ELR (cell line): Measurements from ENCODE around the gene KCNB1.

Source experiments
- DNase-seq: peaks from one replicate; pipeline ENCODE4 v3.0.0-alpha.2; 2015; ENCODE audit warnings: low read depth

Gene KCNB1

GRCh38 chr20:49388744-49389143 is 93.7 kb downstream of the KCNB1 start:
- no peak for DNase-seq

GRCh38 chr20:49387581-49387939 is 94.9 kb downstream of the KCNB1 start:
- no peak for DNase-seq

- no peak for DNase-seq
Observed at GRCh38 chr20:49386848-49387580, 95.5 kb downstream of the KCNB1 start.

GRCh38 chr20:49385465-49385864 is 97.0 kb downstream of the KCNB1 start:
- peak; percentile 64 for DNase-seq

GRCh38 chr20:49384437-49385434 is 97.7 kb downstream of the KCNB1 start:
- peak; percentile 79 for DNase-seq

GRCh38 chr20:49381558-49382493 is 100.6 kb downstream of the KCNB1 start:
- peak; percentile 29 for DNase-seq

- DNase-seq, result no peak
Observed at GRCh38 chr20:49380337-49380780, 102.1 kb downstream of the KCNB1 start.

GRCh38 chr20:49379338-49379737 is 103.1 kb downstream of the KCNB1 start:
- no peak for DNase-seq

- DNase-seq, result no peak
Observed at GRCh38 chr20:49377326-49377725, 105.1 kb downstream of the KCNB1 start.

GRCh38 chr20:49375170-49375569 is 107.3 kb downstream of the KCNB1 start:
- no peak for DNase-seq

- DNase-seq, result no peak
Observed at GRCh38 chr20:49372095-49372734, 110.3 kb downstream of the KCNB1 start.

- DNase-seq, result no peak
Observed at GRCh38 chr20:49368596-49368995, 113.9 kb downstream of the KCNB1 start.

- DNase-seq, result no peak
Observed at GRCh38 chr20:49367113-49367512, 115.4 kb downstream of the KCNB1 start.

GRCh38 chr20:49366687-49367086 is 115.8 kb downstream of the KCNB1 start:
- no peak for DNase-seq

GRCh38 chr20:49361862-49362660 is 120.4 kb downstream of the KCNB1 start:
- DNase-seq, result no peak

GRCh38 chr20:49360242-49360968 is 122.1 kb downstream of the KCNB1 start:
- DNase-seq, result no peak

GRCh38 chr20:49356676-49357075 is 125.8 kb downstream of the KCNB1 start:
- no peak for DNase-seq

- no peak for DNase-seq
Observed at GRCh38 chr20:49354673-49355072, 127.8 kb downstream of the KCNB1 start.

- DNase-seq, result no peak
Observed at GRCh38 chr20:49353348-49353747, 129.1 kb downstream of the KCNB1 start.

- DNase-seq, result no peak
Observed at GRCh38 chr20:49352751-49353150, 129.7 kb downstream of the KCNB1 start.
